NCI-H2107 treated with DMSO at 0.1 percent for 48 hours (cell line): ENCODE results near the gene NID1.
"Not testable (repeated sequence)": the region's sequence is repeated elsewhere in the genome, so short reads cannot be mapped to it uniquely, and the experiment has no call there.

Experiments
- DNase-seq: peaks from one replicate; lab custom pipeline; 2025; ENCODE audit not compliant: unreplicated experiment; lab: John Stamatoyannopoulos, UW

The NID1 gene

GRCh38 chr1:235941876-235942624 lies 122.8 kb downstream of the NID1 start:
- no peak for DNase-seq

DNA sequence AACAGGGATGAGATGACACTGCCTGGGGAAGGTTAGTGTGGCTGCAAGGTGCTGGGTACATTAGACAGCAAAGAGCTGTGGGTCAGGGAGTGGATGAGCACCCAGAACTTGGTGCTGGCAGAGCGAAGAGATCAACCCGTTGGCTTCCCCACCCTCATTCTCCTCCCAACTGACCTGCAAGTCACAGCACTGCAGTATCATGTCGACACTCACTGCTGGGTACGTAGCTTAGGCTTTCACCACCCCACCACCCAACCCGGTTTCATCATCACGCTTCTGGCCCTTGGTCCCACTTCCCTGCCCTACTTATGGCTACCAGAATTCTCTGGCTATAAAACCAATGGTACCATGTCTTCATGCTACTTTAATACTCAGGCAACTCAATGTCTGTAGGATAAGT lies 124.6 kb downstream of the NID1 start:
- no peak for DNase-seq

GRCh38 chr1:235939480-235939775 lies 125.5 kb downstream of the NID1 start:
- no peak for DNase-seq

- DNase-seq, result no peak
Observed at GRCh38 chr1:235938709-235939479, 126.0 kb downstream of the NID1 start.

DNA sequence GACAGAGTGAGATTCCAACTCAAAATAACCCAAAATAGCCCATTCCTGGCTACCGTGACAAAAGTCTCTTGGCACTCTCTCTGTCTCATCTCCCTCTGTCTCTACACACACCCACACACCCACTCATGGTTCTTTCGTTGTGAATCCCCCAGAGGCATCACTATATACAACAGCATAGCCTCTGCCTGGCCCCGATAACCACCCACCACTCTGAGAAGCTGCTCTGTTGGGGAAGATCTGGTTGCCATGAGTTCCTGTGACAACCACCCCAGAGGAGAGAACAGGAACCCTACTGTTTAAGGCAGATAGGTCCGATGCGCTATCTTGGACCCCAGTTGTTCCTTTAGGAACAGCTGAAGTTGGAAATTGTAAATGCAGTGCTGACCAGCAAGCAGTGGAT lies 127.8 kb downstream of the NID1 start:
- no peak for DNase-seq

GRCh38 chr1:235935235-235936225 lies 129.4 kb downstream of the NID1 start:
- no peak for DNase-seq

DNA sequence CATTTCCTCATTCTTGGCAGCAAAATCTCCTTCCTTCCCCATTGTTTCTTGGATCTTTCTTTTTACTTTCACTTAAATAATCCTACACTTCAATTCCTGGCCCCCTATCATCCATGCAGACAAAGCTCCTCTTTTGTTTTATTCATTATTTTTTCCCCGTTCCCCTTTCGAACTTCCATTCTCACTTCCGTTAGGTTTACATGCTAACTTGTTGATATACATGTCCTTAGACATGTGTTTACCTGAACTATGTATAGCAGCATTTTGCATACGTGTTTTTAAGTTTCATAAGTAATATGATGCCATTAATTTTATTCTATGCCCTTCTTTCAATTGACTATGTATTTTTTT lies 131.1 kb downstream of the NID1 start:
- DNase-seq, result no peak

- no peak for DNase-seq
Observed at GRCh38 chr1:235933017-235933765, 131.7 kb downstream of the NID1 start.

DNA sequence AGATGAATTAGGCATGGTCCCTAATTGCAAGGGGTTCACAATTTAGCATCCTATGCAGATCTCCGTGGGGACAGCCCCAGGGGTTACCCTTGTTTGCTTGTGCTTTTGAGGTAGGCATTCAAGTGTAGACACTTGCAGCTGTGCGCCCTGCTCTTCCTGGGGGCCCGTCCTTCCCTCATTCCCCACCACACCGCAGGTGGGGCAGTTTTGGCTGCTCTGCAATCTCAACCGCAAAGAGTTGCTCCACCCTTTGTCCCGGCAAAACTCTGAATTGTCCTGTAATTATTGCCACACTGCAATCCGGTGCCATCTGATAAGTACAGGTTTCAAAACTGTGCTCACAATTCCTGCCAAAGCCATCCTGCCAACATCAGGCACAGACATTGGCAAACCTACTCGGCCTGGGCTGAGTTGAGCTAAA lies 132.8 kb downstream of the NID1 start:
- peak; percentile 85 for DNase-seq

GRCh38 chr1:235931171-235931738 lies 133.6 kb downstream of the NID1 start:
- DNase-seq, result no peak

DNA sequence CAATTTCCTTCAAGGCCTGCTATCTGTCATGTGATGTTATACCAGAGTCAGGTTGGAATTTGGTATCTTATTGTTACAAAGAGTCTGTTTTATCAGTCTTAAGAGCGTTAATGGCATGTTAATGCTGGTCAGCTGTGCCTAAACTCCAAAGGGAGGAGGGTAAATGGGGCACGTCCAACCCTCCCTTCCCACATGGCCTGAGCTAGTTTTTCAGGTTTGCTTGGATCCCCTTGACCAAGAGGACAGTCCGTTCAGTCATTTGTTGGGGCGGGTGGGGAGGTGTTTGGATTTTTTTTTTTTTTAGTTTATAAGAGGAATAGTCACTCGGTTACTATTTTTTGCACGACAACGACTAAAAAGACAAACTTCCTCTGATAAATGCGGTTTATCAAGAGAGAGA lies 134.3 kb downstream of the NID1 start:
- no peak for DNase-seq

GRCh38 chr1:235929216-235929615 lies 135.7 kb downstream of the NID1 start:
- DNase-seq, result no peak

- DNase-seq, result no peak
Observed at GRCh38 chr1:235928197-235928596, 136.7 kb downstream of the NID1 start.

DNA sequence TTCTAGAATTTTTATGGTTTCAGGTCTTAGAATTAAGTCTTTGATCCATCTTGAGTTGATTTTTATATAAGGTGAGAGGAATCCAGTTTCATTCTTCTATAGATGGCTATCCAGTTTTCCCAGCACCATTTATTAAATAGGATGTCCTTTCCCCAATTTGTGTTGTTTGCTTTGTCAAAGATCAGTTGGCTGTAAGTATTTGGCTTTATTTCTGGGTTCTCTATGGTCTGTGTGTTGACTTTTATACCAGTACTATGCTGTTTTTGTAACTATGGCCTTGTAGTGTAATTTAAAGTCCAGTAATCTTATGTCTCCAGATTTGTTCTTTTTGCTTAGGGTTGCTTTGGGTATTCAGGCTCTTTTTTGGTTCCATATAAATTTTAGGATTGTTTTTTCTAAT lies 137.3 kb downstream of the NID1 start:
- DNase-seq, result not testable (repeated sequence)
